GM12875 (cell line): ENCODE results near the gene STARD13.

Experiments
- H3K4me3 ChIP-seq: one replicate; pipeline ENCODE4 v1.5.1; 2011; ENCODE audit warnings: low read depth, low read length, control low read depth
- CTCF ChIP-seq: IDR thresholded peaks from 2 replicates; pipeline ENCODE4 v1.5.1; 2011; ENCODE audit warnings: low read depth, mild to moderate bottlenecking, control low read depth, inconsistent platforms, low read length, moderate library complexity, borderline replicate concordance; ENCODE audit not compliant: insufficient read depth

The STARD13 gene

DNA sequence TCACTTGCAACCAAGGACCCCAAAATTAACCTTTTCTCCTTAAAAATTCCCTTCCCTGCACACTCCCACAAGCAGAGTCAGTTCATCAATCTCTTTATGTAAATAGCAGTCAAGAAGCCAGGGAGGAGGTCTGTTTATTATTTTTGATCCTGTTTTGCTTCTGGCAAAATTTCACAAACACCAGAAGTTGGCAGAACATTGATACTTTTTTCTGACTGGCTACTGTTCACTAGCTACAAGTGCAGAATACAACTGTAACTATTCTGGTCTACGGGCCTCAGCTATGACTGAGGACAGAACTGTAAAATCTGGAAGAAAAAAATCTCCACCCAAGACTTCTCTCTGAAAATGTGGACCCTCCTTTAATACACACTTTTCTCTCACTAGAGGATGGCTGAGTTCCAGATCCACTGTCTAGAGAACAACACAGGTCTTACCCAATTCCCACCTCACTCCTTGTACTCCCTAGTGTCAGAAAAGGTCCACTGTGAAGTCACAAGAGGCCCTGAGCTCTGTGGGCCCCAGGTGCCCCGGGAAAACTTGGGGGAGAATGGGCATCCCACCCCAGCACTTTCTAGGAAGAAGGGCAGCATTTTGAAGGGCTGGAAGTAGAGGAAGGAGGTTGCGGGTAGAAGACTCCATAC lies 14.5 kb downstream of the STARD13 start:
- no peak for TF ChIP-seq CTCF
- no peak overlapping the region for H3K4me3 ChIP-seq

GRCh38 chr13:33265607-33266006 lies 19.9 kb downstream of the STARD13 start:
- H3K4me3 ChIP-seq: no peak overlapping the region
- TF ChIP-seq CTCF: no peak

DNA sequence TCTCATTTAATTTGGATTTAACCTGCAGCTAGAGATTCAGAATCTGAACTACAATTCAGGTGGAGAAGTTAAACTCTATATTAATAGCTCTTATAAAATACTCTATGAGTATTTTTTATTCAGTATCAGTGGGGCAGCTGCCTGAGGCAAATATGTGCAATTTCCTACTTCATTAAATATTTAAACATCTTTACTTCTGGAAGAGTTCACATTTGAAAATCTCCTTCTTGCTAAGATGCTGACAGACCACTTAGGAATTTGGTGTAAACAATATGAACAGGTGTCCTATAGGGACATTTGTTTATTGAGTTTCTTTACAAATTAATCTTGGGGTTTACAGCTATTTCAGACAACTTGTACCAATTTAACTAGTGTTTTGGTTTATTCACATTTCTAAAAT lies 20.4 kb downstream of the STARD13 start:
- no peak overlapping the region for H3K4me3 ChIP-seq
- no peak for TF ChIP-seq CTCF

GRCh38 chr13:33264620-33264978 lies 21.0 kb downstream of the STARD13 start:
- no peak for TF ChIP-seq CTCF
- H3K4me3 ChIP-seq: no peak overlapping the region

- TF ChIP-seq CTCF: no peak
Observed at GRCh38 chr13:33263976-33264619, 21.5 kb downstream of the STARD13 start.

DNA sequence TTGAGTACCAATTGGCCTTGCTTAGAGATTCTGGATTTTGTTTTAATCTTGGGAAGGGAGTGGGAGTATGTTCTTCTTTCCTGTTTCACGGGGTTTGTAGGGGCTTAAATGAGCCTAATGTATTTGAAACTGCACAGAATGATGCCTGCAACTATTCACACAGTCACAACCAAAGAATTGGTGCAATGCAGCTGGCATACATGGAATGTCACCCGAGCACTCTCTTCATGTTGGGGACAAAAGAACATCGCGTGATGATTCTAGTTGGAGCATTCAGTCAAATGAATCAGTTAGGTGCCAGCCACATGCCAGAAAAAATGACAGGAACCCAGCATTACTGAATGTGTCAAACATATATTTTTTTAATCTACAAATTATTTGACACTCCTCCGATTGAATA lies 22.1 kb downstream of the STARD13 start:
- TF ChIP-seq CTCF: no peak
- H3K4me3 ChIP-seq: no peak overlapping the region

More at GRCh38 chr13:33263976-33264619, 21.5 kb downstream of the STARD13 start:
- H3K4me3 ChIP-seq: no peak overlapping the region

DNA sequence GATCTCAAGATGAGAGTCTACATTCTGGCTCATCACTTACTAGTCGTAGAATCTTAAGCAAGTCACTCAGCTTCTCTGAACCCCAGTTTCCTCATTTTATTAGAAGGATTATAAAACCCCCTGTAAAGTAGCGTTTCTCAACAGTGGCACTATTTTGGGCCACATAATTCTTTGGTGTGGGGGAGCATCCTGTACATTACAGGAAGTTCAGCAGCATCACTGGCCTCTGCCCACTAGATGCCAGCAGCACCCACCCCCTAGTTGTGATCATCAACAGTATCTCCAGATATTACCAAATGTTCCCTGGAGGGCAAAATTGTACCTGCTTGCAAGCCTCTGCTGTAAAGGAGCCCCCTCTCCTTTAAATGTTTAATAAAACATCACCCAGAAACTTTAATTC lies 22.6 kb downstream of the STARD13 start:
- no peak overlapping the region for H3K4me3 ChIP-seq
- TF ChIP-seq CTCF: no peak
